HepG2 (cell line): ENCODE results near the gene SIT1. TPM values are rescaled to one million over a fixed set of nuclear protein-coding genes. Genes with fewer than 3 reads are reported as not detected.

Experiments used
- BRD4 ChIP-seq: sonication (generic); formaldehyde crosslinking; IDR thresholded peaks from 2 replicates; pipeline ENCODE4 v1.4.0; 2020; ENCODE audit warnings: missing genetic modification reagents
- DNMT3B ChIP-seq: conservative IDR thresholded peaks from 2 replicates; pipeline ENCODE4 v1.6.1; 2016; ENCODE audit warnings: missing biosample characterization, control low read depth
- ELK4 ChIP-seq: sonication (generic); formaldehyde crosslinking; IDR thresholded peaks from 2 replicates; pipeline ENCODE4 v1.9.0; 2021; ENCODE audit warnings: missing genetic modification reagents, borderline replicate concordance
- GTF3A ChIP-seq: sonication (generic); formaldehyde crosslinking; conservative IDR thresholded peaks from 2 replicates; pipeline ENCODE4 v1.4.0; 2020; ENCODE audit warnings: mild to moderate bottlenecking, missing genetic modification reagents
- MTA1 ChIP-seq: sonication (generic); formaldehyde crosslinking; IDR thresholded peaks from 2 replicates; pipeline ENCODE4 v1.4.0; 2020; ENCODE audit warnings: missing genetic modification reagents, mild to moderate bottlenecking, borderline replicate concordance
- NAIF1 ChIP-seq: sonication (generic); formaldehyde crosslinking; IDR thresholded peaks from 2 replicates; pipeline ENCODE4 v1.5.0; 2020; ENCODE audit warnings: mild to moderate bottlenecking, missing genetic modification reagents, borderline replicate concordance
- NR1H2 ChIP-seq: sonication (generic); formaldehyde crosslinking; IDR thresholded peaks from 2 replicates; pipeline ENCODE4 v1.8.1; 2022; ENCODE audit warnings: low read depth, missing genetic modification reagents, borderline replicate concordance
- PHF21A ChIP-seq: sonication (generic); formaldehyde crosslinking; IDR thresholded peaks from 2 replicates; pipeline ENCODE4 v1.5.0; 2020; ENCODE audit warnings: mild to moderate bottlenecking, missing genetic modification reagents
- RBAK ChIP-seq: sonication (generic); formaldehyde crosslinking; IDR thresholded peaks from 2 replicates; pipeline ENCODE4 v1.5.1; 2020; ENCODE audit warnings: mild to moderate bottlenecking, missing genetic modification reagents
- SUZ12 ChIP-seq: fragments of 150-350 bp; IDR thresholded peaks from 2 replicates; pipeline ENCODE4 v1.6.1; 2014; ENCODE audit warnings: low read depth, low read length
- TBX2 ChIP-seq: sonication (generic); formaldehyde crosslinking; IDR thresholded peaks from 2 replicates; pipeline ENCODE4 v1.5.0; 2020; ENCODE audit warnings: missing genetic modification reagents, mild to moderate bottlenecking, borderline replicate concordance
- YY1 ChIP-seq: IDR thresholded peaks from 2 replicates; pipeline ENCODE4 v1.6.1; 2011; ENCODE audit warnings: low read length, low read depth, moderate library complexity, mild to moderate bottlenecking; ENCODE audit not compliant: insufficient read depth, insufficient replicate concordance
- ZFX ChIP-seq: sonication (generic); formaldehyde crosslinking; IDR thresholded peaks from 2 replicates; pipeline ENCODE4 v1.4.0; 2020; ENCODE audit warnings: mild to moderate bottlenecking, low read depth, missing genetic modification reagents, moderate library complexity
- ZFY ChIP-seq: sonication (generic); formaldehyde crosslinking; IDR thresholded peaks from 2 replicates; pipeline ENCODE4 v1.4.0; 2020; ENCODE audit warnings: missing genetic modification reagents
- ZNF230 ChIP-seq: sonication (generic); formaldehyde crosslinking; IDR thresholded peaks from 2 replicates; pipeline ENCODE4 v1.4.0; 2020; ENCODE audit warnings: mild to moderate bottlenecking, missing genetic modification reagents
- ZNF367 ChIP-seq: sonication (generic); formaldehyde crosslinking; IDR thresholded peaks from 2 replicates; pipeline ENCODE4 v1.4.0; 2020; ENCODE audit warnings: missing genetic modification reagents, borderline replicate concordance
- ZNF550 ChIP-seq: sonication (generic); formaldehyde crosslinking; IDR thresholded peaks from 2 replicates; pipeline ENCODE4 v1.4.0; 2020; ENCODE audit warnings: mild to moderate bottlenecking, missing genetic modification reagents, borderline replicate concordance
- ZSCAN25 ChIP-seq: sonication (generic); formaldehyde crosslinking; IDR thresholded peaks from 2 replicates; pipeline ENCODE4 v1.8.0; 2022; ENCODE audit warnings: mild to moderate bottlenecking, missing genetic modification reagents
- ZSCAN31 ChIP-seq: sonication (generic); formaldehyde crosslinking; IDR thresholded peaks from 2 replicates; pipeline ENCODE4 v1.5.0; 2020; ENCODE audit warnings: low read depth, mild to moderate bottlenecking, missing genetic modification reagents
- polyA plus RNA-seq, 8 experiments: library from polyadenylated mRNA; depleted of rRNA in 3 of 8; stranded (reverse) in 7 of 8; unstranded in 1 of 8; fragments of >200 nt; fragmentation: Illumina TruSeq in 4 of 8; extraction: Trizol in 4 of 8; gene quantifications; 2 replicates each; pipeline versions ENCODE4 v1.2.1 to v1.2.3, GENCODE V29; 2011 to 2016; ENCODE audit warnings: low read depth in 4 of 8, missing spikeins in 1 of 8, mixed read lengths in 1 of 8; ENCODE audit not compliant: insufficient read depth in 1 of 8
- total RNA-seq, 5 experiments: library from RNA; depleted of rRNA; stranded (reverse); fragments of >200 nt; fragmentation: Illumina TruSeq; extraction: Trizol; gene quantifications; 2 replicates each; pipeline ENCODE4 v1.2.3, GENCODE V29; 2016; ENCODE audit warnings: low read depth in 1 of 5
- TF ChIP-seq, protein P1 (sequence below): sonication (generic); formaldehyde crosslinking; IDR thresholded peaks from 2 replicates; pipeline ENCODE4 v1.8.1; 2023; ENCODE audit warnings: missing genetic modification reagents, inconsistent platforms, borderline replicate concordance
- TF ChIP-seq, protein P2 (sequence below): sonication (generic); formaldehyde crosslinking; IDR thresholded peaks from 2 replicates; pipeline ENCODE4 v1.5.0; 2020; ENCODE audit warnings: missing genetic modification reagents
- TF ChIP-seq, protein P3 (sequence below): sonication (generic); formaldehyde crosslinking; IDR thresholded peaks from 2 replicates; pipeline ENCODE4 v1.5.0; 2020; ENCODE audit warnings: missing genetic modification reagents
- TF ChIP-seq, protein P4 (sequence below): sonication (generic); formaldehyde crosslinking; IDR thresholded peaks from 2 replicates; pipeline ENCODE4 v1.4.0; 2020; ENCODE audit warnings: missing genetic modification reagents, borderline replicate concordance
- TF ChIP-seq, protein P5 (sequence below): sonication (generic); formaldehyde crosslinking; IDR thresholded peaks from 2 replicates; pipeline ENCODE4 v1.4.0; 2020; ENCODE audit warnings: missing genetic modification reagents

SIT1 gene
- total and polyA plus RNA-seq, 2 of the 13 experiments (the other 11 are each of a cell fraction or from before 2014, with no cell fraction given) = 0.09 to 6.7 TPM

- TF ChIP-seq, protein P1, sequence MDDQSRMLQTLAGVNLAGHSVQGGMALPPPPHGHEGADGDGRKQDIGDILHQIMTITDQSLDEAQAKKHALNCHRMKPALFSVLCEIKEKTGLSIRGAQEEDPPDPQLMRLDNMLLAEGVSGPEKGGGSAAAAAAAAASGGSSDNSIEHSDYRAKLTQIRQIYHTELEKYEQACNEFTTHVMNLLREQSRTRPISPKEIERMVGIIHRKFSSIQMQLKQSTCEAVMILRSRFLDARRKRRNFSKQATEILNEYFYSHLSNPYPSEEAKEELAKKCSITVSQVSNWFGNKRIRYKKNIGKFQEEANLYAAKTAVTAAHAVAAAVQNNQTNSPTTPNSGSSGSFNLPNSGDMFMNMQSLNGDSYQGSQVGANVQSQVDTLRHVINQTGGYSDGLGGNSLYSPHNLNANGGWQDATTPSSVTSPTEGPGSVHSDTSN (CRISPR knock-in tag) = no peak
- TF ChIP-seq PHF21A (CRISPR knock-in tag) (no peak), DNMT3B (peak; percentile 45; the same call in 1 of the 2 replicates), ZFX (CRISPR knock-in tag) (no peak), ZNF550 (no peak), ELK4 (CRISPR knock-in tag) (no peak), SUZ12 (no peak), NR1H2 (CRISPR knock-in tag) (no peak), ZSCAN31 (CRISPR knock-in tag) (no peak), NAIF1 (CRISPR knock-in tag) (peak; percentile 84), YY1 (no peak), GTF3A (CRISPR knock-in tag) (no peak), TBX2 (CRISPR knock-in tag) (peak; percentile 11), MTA1 (no peak), ZSCAN25 (CRISPR knock-in tag) (peak; percentile 39; the same call in 1 of the 2 replicates), ZNF367 (CRISPR knock-in tag) (no peak), ZNF230 (CRISPR knock-in tag) (no peak), RBAK (no peak), ZFY (CRISPR knock-in tag) (peak; percentile 27; the same call in 1 of the 2 replicates), BRD4 (CRISPR knock-in tag) (0 out of 2 replicates have a peak, but pooled peaks have one; percentile 50)
- TF ChIP-seq, protein P2, sequence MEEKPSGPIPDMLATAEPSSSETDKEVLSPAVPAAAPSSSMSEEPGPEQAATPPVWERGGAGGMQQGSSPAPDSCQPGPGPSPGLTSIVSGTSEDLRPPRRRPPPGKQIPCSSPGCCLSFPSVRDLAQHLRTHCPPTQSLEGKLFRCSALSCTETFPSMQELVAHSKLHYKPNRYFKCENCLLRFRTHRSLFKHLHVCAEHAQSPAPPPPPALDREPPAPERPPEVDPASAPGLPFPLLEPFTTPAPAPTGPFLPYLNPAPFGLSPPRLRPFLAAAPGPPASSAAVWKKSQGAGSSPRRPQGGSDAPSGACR (CRISPR knock-in tag) = peak; percentile 92; the same call in 1 of the 2 replicates
- TF ChIP-seq, protein P3, sequence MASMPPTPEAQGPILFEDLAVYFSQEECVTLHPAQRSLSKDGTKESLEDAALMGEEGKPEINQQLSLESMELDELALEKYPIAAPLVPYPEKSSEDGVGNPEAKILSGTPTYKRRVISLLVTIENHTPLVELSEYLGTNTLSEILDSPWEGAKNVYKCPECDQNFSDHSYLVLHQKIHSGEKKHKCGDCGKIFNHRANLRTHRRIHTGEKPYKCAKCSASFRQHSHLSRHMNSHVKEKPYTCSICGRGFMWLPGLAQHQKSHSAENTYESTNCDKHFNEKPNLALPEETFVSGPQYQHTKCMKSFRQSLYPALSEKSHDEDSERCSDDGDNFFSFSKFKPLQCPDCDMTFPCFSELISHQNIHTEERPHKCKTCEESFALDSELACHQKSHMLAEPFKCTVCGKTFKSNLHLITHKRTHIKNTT = no peak
- TF ChIP-seq, protein P4, sequence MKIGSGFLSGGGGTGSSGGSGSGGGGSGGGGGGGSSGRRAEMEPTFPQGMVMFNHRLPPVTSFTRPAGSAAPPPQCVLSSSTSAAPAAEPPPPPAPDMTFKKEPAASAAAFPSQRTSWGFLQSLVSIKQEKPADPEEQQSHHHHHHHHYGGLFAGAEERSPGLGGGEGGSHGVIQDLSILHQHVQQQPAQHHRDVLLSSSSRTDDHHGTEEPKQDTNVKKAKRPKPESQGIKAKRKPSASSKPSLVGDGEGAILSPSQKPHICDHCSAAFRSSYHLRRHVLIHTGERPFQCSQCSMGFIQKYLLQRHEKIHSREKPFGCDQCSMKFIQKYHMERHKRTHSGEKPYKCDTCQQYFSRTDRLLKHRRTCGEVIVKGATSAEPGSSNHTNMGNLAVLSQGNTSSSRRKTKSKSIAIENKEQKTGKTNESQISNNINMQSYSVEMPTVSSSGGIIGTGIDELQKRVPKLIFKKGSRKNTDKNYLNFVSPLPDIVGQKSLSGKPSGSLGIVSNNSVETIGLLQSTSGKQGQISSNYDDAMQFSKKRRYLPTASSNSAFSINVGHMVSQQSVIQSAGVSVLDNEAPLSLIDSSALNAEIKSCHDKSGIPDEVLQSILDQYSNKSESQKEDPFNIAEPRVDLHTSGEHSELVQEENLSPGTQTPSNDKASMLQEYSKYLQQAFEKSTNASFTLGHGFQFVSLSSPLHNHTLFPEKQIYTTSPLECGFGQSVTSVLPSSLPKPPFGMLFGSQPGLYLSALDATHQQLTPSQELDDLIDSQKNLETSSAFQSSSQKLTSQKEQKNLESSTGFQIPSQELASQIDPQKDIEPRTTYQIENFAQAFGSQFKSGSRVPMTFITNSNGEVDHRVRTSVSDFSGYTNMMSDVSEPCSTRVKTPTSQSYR (CRISPR knock-in tag) = no peak
- TF ChIP-seq, protein P5, sequence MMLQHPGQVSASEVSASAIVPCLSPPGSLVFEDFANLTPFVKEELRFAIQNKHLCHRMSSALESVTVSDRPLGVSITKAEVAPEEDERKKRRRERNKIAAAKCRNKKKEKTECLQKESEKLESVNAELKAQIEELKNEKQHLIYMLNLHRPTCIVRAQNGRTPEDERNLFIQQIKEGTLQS (CRISPR knock-in tag) = no peak
Observed at GRCh38 chr9:35603506-35603985, 47.2 kb downstream of the SIT1 start (continued).
